Loucy (cell line): ENCODE results near the gene MAGEF1.

ENCODE experiments used
- H2AFZ ChIP-seq: fragments of 200-600 bp; sonication (generic); 2 replicates; pipeline ENCODE4 v1.6.0; 2016; ENCODE audit warnings: antibody characterized with exemption, mild to moderate bottlenecking, low read length, moderate library complexity
- H3F3A ChIP-seq: fragments of 200-600 bp; 2 replicates; pipeline ENCODE4 v1.6.0; 2016; ENCODE audit warnings: antibody characterized with exemption, low read depth, mild to moderate bottlenecking
- H3K27me3 ChIP-seq: fragments of 200-600 bp; sonication (generic); 2 replicates; pipeline ENCODE4 v1.6.1; 2014; ENCODE audit warnings: low read length, mild to moderate bottlenecking; ENCODE audit not compliant: insufficient read depth, poor library complexity, severe bottlenecking
- H3K36me3 ChIP-seq: fragments of 200-600 bp; sonication (generic); 2 replicates; pipeline ENCODE4 v1.6.1; 2016; ENCODE audit warnings: low read length; ENCODE audit not compliant: insufficient read depth
- H3K4me1 ChIP-seq: fragments of 200-600 bp; sonication (generic); 2 replicates; pipeline ENCODE4 v1.5.1; 2014; ENCODE audit warnings: low read length, mild to moderate bottlenecking; ENCODE audit not compliant: insufficient read depth, poor library complexity, severe bottlenecking
- H3K4me2 ChIP-seq: fragments of 200-600 bp; sonication (generic); 2 replicates; pipeline ENCODE4 v1.6.0; 2014; ENCODE audit warnings: antibody characterized with exemption, low read length, low read depth, mild to moderate bottlenecking; ENCODE audit not compliant: poor library complexity, severe bottlenecking
- H3K4me3 ChIP-seq: fragments of 200-600 bp; sonication (generic); 2 replicates; pipeline ENCODE4 v1.5.1; 2014; ENCODE audit warnings: low read length, mild to moderate bottlenecking, mixed read lengths; ENCODE audit not compliant: poor library complexity, severe bottlenecking
- H3K79me2 ChIP-seq: fragments of 200-600 bp; sonication (generic); 2 replicates; pipeline ENCODE4 v1.6.1; 2014; ENCODE audit warnings: low read length; ENCODE audit not compliant: insufficient read depth
- H3K9ac ChIP-seq: fragments of 200-600 bp; sonication (generic); 2 replicates; pipeline ENCODE4 v1.6.0; 2014; ENCODE audit warnings: mild to moderate bottlenecking, low read depth, low read length, moderate library complexity; ENCODE audit not compliant: poor library complexity, severe bottlenecking
- H3K9me2 ChIP-seq: fragments of 200-600 bp; sonication (generic); replicated peaks from 2 replicates; pipeline ENCODE4 v1.6.1; 2016; ENCODE audit warnings: low read depth, low read length, mixed read lengths
- H3K9me3 ChIP-seq: fragments of 200-600 bp; sonication (generic); 2 replicates; pipeline ENCODE4 v1.6.1; 2014; ENCODE audit warnings: mild to moderate bottlenecking, antibody characterized with exemption, low read length, low read depth; ENCODE audit not compliant: insufficient read depth
- H4K20me1 ChIP-seq: fragments of 200-600 bp; sonication (generic); 2 replicates; pipeline ENCODE4 v1.6.0; 2014; ENCODE audit warnings: antibody characterized with exemption, low read length, mild to moderate bottlenecking; ENCODE audit not compliant: insufficient read depth, poor library complexity, severe bottlenecking
- CTCF ChIP-seq: fragments of 200-600 bp; sonication (generic); conservative IDR thresholded peaks from 2 replicates; pipeline ENCODE4 v1.5.1; 2014; ENCODE audit warnings: mild to moderate bottlenecking, antibody characterized with exemption, low read length
- EZH2phosphoT487 ChIP-seq: fragments of 200-600 bp; IDR thresholded peaks from 2 replicates; pipeline ENCODE4 v1.6.1; 2018; ENCODE audit warnings: antibody characterized with exemption, mild to moderate bottlenecking, moderate library complexity, borderline replicate concordance

MAGEF1 gene

GRCh38 chr3:184725176-184725719 lies 13.4 kb upstream of the MAGEF1 start:
- no peaks in the 10 kb centered on the region for H3K9me2 ChIP-seq
- no peak overlapping the region for H3K9ac ChIP-seq
- no peaks in the 10 kb centered on the region for H3K27me3 ChIP-seq
- no peaks in the 10 kb centered on the region for H3K36me3 ChIP-seq
- H3K4me1 ChIP-seq = no peaks in the 10 kb centered on the region
- no peak overlapping the region for H3K4me2 ChIP-seq
- H3K79me2 ChIP-seq = no peaks in the 10 kb centered on the region
- TF ChIP-seq CTCF (no peak), EZH2phosphoT487 (no peak)
- H4K20me1 ChIP-seq = no peaks in the 10 kb centered on the region
- no peak overlapping the region for H2AFZ ChIP-seq
- H3F3A ChIP-seq = no peaks in the 10 kb centered on the region
- H3K9me3 ChIP-seq = no peaks in the 10 kb centered on the region
- H3K4me3 ChIP-seq = no peak overlapping the region

GRCh38 chr3:184724699-184725098 lies 12.8 kb upstream of the MAGEF1 start:
- H3K4me1 ChIP-seq = no peaks in the 10 kb centered on the region
- no peaks in the 10 kb centered on the region for H4K20me1 ChIP-seq
- H3K79me2 ChIP-seq = no peaks in the 10 kb centered on the region
- no peaks in the 10 kb centered on the region for H3K9me3 ChIP-seq
- no peaks in the 10 kb centered on the region for H3K27me3 ChIP-seq
- no peak overlapping the region for H3K9ac ChIP-seq
- H3F3A ChIP-seq = no peaks in the 10 kb centered on the region
- H3K4me2 ChIP-seq = no peak overlapping the region
- no peaks in the 10 kb centered on the region for H3K9me2 ChIP-seq
- TF ChIP-seq EZH2phosphoT487 = no peak
- H3K4me3 ChIP-seq = no peak overlapping the region
- H3K36me3 ChIP-seq = no peaks in the 10 kb centered on the region
- no peak overlapping the region for H2AFZ ChIP-seq

- Histone ChIP-seq H3K9me3 (no peaks in the 10 kb centered on the region), H3F3A (0 out of 2 replicates have a peak, but pooled peaks cover under 1% of the 10 kb centered on the region), H3K4me1 (peaks cover 15% of the 10 kb centered on the region), H3K4me2 (no peak overlapping the region), H3K4me3 (no peak overlapping the region), H3K9me2 (no peaks in the 10 kb centered on the region), H3K36me3 (no peaks in the 10 kb centered on the region), H3K27me3 (no peaks in the 10 kb centered on the region), H4K20me1 (no peaks in the 10 kb centered on the region), H2AFZ (no peak overlapping the region), H3K9ac (no peak overlapping the region), H3K79me2 (no peaks in the 10 kb centered on the region)
- no peak for TF ChIP-seq CTCF
- no peak for TF ChIP-seq EZH2phosphoT487
Measured at GRCh38 chr3:184719709-184720108, 7.8 kb upstream of the MAGEF1 start.

GRCh38 chr3:184718431-184718830 lies 6.6 kb upstream of the MAGEF1 start:
- TF ChIP-seq CTCF = no peak
- no peak for TF ChIP-seq EZH2phosphoT487
- no peaks in the 10 kb centered on the region for H3K9me3 ChIP-seq
- peaks cover 12% of the 10 kb centered on the region; the same call in 1 of the 2 replicates for H3F3A ChIP-seq
- H3K79me2 ChIP-seq = no peaks in the 10 kb centered on the region
- H3K9ac ChIP-seq = no peak overlapping the region
- H3K4me3 ChIP-seq = no peak overlapping the region
- no peak overlapping the region for H2AFZ ChIP-seq
- no peaks in the 10 kb centered on the region for H3K27me3 ChIP-seq
- H4K20me1 ChIP-seq = no peaks in the 10 kb centered on the region
- H3K9me2 ChIP-seq = no peaks in the 10 kb centered on the region
- H3K4me2 ChIP-seq = no peak overlapping the region
- no peaks in the 10 kb centered on the region for H3K36me3 ChIP-seq
- H3K4me1 ChIP-seq = peaks cover 15% of the 10 kb centered on the region
